ENCODE results near the gene SLC9A8.

SLC9A8 gene

DNA sequence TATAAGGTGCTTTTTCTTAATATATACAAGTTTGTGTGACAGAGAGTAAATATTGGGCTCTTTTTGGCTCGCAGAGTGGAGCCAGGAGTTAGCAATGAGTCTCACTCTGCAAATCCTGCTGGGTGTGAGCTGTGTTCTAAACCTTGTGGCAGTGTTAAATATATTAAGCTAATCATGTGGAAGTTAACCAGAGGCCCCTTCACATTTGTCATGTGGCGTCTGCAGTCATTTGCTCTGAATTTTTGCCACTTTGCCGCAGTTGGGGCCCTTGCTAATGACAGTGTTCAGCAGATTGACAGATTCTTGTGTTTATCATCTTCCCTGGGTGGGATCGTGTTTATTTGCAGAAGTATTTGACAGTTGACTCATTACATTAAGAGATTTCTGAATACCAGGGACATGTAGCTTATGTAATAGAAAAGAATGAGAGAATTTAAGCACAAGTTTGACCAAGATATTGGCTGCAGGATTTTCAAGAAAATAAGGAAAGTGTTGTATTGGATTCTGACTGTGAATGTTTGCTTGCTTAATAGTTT lies 64.8 kb downstream of the SLC9A8 start:
- no peak overlapping the region for H3K27ac ChIP-seq
- no peak for TF ChIP-seq ZFX (IDR thresholded peaks at IDR 0.05)
- TF ChIP-seq, protein P1, sequence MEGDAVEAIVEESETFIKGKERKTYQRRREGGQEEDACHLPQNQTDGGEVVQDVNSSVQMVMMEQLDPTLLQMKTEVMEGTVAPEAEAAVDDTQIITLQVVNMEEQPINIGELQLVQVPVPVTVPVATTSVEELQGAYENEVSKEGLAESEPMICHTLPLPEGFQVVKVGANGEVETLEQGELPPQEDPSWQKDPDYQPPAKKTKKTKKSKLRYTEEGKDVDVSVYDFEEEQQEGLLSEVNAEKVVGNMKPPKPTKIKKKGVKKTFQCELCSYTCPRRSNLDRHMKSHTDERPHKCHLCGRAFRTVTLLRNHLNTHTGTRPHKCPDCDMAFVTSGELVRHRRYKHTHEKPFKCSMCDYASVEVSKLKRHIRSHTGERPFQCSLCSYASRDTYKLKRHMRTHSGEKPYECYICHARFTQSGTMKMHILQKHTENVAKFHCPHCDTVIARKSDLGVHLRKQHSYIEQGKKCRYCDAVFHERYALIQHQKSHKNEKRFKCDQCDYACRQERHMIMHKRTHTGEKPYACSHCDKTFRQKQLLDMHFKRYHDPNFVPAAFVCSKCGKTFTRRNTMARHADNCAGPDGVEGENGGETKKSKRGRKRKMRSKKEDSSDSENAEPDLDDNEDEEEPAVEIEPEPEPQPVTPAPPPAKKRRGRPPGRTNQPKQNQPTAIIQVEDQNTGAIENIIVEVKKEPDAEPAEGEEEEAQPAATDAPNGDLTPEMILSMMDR (conservative IDR thresholded peaks at IDR 0.05) = no peak

DNA sequence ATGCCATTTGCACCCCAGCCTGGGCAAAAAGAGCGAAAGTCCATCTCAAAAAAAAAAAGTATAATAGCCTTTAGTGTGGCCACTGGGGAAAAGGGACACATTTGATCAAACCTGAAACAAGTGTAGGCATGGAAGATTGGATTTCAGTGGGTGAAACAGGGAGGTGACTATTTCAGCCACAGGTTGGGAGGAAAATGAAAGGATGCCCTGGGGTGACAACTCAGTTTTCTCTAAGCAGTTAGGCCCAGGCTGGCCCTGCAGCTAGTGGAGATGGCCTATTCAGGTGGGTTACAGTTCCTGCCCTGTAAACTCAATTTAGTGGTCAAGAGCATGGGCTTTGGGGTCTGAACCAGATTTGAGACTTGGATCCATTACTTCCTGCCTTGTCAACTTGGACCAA lies 66.3 kb downstream of the SLC9A8 start:
- TF ChIP-seq ZFX (IDR thresholded peaks at IDR 0.05) = no peak
- TF ChIP-seq, protein P1 (conservative IDR thresholded peaks at IDR 0.05) = no peak
- no peak overlapping the region for H3K27ac ChIP-seq

DNA sequence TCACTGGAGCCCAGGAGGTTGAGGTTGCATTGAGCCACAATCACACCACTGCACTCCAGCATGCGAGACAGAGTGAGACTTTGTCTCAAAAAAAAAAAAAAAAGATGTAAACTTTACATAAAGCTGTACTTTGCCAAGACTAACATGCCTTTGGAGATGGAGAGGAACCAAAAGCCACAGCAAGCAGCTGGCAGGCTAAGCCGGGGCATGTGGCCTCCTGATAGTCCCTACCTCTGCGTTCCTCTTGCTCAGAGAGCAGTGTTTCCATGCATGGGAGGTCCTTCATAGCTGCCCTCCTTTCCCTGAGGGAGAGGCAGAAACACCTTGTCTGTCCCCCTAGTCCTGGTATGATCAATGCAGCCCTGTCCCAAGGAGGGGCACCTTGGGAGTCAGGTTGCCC lies 67.5 kb downstream of the SLC9A8 start:
- no peak for TF ChIP-seq ZFX (IDR thresholded peaks at IDR 0.05)
- TF ChIP-seq, protein P1 (conservative IDR thresholded peaks at IDR 0.05) = no peak
- H3K27ac ChIP-seq = no peak overlapping the region

DNA sequence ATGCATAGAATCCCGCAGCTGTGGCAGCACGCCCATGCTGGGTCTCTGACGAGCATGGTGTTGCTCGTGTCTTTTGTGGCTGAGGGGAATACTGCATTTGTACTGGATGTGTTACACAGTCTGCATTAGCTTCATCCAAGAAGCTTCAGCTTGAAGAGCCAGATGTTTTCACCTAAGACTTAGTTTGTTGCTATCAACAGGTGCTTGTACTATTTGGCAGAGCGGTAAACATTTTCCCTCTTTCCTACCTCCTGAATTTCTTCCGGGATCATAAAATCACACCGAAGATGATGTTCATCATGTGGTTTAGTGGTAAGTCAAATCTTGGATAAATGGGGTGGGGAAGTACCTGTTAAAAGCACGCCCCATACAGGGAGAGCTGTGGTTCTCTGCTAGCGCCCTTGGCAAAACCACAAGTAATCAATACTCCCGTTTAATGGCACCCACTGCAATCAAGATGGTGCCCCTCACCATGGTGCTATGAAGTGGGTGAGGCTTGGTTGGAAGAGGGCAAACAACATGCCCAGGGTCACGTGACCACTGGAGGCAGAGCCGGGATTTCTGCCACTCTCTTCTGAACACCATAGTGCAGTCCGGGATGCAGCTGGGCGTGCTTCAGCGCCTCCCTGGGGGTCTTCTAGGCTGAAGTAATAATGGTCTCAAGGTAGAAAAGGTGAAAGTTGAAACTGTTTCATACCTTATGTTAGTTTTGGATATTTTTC lies 68.3 kb downstream of the SLC9A8 start:
- TF ChIP-seq ZFX (IDR thresholded peaks at IDR 0.05) = no peak
- TF ChIP-seq, protein P1 (conservative IDR thresholded peaks at IDR 0.05) = no peak
- no peak overlapping the region for H3K27ac ChIP-seq

DNA sequence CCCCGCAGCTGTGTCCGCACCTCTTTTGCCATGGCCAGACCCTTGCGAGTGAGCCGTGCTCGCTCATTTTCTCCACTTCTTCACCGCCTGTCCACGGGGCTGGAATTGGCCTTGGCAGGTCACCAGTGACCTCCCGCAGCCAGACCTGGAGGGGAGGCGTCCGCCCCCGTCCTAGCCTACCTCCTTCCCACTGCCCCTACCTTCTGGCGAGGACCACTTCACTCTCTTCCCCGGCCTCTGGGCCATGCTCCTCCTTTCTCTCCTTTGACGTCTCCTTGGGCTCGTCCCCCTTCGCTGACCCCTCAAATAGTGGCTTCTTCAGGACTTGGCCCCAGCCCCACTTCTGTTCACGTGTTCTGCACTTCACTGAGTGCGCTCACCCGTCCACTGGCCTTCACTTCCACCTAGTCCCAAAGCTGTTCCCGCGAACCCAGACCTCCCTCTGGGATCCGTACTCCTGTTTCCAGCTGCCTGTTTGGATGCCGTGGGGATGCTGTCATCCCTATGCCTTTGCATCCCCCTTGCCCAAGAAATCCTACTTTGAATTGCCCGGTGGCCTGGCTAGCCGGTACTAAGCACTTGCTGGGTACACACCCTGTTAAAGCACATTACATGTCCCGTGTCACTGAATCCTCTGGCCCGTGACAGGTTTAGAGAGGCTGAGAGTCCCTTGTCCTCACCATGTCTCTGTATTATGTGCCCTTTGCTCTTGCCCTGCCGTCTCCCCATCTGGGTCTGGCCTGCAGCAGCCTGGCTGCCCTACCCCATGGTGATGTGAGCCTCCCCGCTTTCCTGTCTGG lies 69.7 kb downstream of the SLC9A8 start:
- TF ChIP-seq, protein P1 (conservative IDR thresholded peaks at IDR 0.05) = no peak
- no peak for TF ChIP-seq ZFX (IDR thresholded peaks at IDR 0.05)
- no peak overlapping the region for H3K27ac ChIP-seq

DNA sequence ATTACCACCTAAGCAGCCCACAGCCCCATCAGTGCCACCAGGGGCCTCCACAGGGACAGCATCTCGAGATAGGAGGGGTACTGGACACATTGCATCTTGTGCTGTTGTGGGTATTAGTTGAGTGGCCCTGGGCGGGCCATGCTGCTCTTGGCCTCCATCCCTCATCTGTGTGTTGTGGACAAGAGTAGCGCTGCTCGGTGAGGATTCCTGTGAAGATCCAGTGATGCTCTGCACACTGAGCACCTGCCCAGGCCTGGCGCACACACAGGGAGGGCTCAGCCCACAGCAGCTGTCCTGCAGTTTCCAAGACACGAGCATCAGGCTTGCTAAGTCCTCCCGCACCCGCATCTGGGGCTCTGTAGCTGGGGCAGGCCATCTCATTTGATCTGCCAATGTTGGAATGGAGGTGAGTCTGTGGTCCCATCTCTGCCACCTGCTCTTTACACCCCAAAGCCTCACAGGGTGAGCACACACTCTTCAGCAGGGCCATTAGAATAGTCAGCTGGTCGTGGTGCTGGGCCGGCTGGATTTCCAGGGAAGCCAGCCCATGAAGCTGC lies 70.7 kb downstream of the SLC9A8 start:
- H3K27ac ChIP-seq = no peak overlapping the region
- TF ChIP-seq, protein P1 (conservative IDR thresholded peaks at IDR 0.05) = no peak
- no peak for TF ChIP-seq ZFX (IDR thresholded peaks at IDR 0.05)
